ENCODE results near the gene FLNC.

FLNC gene

DNA sequence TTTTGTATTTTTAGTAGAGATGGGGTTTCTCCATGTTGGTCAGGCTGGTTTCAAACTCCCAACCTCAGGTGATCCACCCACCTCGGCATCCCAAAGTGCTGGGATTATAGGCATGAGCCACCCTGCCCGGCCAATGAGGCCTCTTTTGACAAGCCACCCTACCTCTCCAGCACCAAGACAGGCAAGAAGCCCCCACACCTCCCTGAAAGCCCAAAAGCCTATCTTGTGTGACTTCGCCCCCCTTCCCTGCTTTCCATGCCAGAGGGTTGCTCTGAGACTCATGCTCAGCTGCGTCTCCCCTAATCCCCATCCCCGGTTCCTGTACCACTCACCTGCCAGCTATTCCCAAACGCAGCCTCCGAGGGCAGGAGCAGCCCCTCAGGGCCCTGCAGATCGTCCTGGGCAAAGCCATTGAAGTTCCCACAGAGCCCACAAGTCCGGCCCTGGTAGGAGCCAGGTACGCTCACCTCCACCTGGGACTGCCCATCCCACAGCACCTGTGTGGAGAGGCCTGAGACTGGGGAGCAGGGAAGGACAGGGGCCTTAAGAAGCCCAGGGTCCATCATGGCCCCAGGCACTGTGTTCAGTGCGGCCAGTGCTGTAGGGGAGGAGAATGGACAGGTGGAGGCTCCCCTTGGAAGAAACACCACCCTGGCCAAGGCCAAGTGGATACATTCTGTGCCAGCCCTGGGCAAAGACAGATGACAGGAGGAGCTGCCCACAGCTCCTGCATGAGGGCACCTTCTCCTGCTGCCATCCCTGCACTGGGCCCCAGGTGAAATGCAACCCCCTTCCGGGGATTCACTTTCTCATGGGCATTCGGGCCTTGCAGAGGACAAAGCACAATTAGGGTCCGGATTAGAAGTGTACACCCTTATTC, 48.3 kb downstream of the FLNC start:
- DNase-seq (ENCODE audit: low read depth, low spot score): no peak

GRCh38 chr7:128879461-128879938, 49.3 kb downstream of the FLNC start:
- DNase-seq (ENCODE audit: low read depth, low spot score): no peak

DNA sequence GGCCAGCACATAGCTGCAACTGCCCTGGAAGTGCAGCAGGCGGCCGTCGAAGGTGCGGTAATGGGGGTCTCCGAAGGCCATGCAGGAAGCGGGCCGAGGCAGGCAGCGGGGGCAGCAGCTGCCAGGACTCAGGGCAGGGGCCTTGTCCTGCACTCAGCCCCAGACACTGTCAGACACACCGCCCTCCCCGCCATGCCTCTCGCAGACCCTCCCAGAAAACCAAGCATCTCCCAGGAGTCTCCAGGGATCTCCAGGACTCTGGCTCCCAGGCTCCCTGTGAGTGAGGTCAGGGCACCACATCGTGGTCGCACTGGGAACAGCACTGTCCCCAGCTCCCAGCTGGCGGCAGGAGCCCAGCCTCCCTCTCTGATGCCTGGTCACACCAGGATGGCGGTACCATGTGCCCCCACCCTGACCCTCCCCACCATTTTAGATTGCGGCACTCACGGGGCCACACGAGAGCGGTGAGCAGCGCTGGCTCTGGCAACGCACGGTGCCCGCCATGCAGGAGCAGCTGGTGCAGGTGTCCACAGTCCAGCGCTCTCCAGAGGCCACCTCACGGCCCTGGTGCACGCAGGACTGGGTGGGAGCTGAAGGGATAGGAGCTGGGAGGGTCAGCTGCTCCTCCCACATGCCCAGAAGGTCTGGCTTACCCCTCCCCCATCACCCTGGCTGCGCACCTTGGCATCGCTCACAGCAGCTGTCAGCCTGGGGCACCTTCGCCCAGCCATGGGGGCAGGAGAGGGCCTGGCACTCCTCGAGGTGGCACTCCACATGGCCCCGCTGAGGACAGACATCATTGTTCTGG, 49.9 kb downstream of the FLNC start:
- peak; percentile 86 for DNase-seq (ENCODE audit: low read depth, low spot score)

- no peak for DNase-seq (ENCODE audit: low read depth, low spot score)
Measured at GRCh38 chr7:128880791-128881457, 50.7 kb downstream of the FLNC start.

- DNase-seq (ENCODE audit: low read depth, low spot score): no peak
Measured at GRCh38 chr7:128881458-128882125, 51.4 kb downstream of the FLNC start.

DNA sequence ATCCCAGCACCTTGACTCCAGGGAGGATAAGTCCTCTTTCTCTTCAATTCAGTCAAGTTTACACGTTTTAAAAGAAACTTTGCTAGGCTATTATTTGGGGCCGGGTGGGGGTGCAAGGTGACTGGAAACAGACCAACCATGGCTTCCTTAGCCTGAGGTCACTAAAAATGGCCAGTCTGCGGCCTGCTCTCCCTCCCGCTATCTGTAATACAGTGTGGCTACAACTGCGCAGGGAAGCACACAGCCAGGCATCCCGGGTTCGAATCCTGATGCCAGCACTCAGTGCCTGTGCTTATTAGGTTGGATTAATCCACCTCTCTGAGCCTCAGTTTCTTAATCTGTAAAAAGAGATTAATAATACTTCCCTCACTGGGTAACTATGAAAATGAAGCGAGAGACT, 51.9 kb downstream of the FLNC start:
- no peak for DNase-seq (ENCODE audit: low read depth, low spot score)

DNA sequence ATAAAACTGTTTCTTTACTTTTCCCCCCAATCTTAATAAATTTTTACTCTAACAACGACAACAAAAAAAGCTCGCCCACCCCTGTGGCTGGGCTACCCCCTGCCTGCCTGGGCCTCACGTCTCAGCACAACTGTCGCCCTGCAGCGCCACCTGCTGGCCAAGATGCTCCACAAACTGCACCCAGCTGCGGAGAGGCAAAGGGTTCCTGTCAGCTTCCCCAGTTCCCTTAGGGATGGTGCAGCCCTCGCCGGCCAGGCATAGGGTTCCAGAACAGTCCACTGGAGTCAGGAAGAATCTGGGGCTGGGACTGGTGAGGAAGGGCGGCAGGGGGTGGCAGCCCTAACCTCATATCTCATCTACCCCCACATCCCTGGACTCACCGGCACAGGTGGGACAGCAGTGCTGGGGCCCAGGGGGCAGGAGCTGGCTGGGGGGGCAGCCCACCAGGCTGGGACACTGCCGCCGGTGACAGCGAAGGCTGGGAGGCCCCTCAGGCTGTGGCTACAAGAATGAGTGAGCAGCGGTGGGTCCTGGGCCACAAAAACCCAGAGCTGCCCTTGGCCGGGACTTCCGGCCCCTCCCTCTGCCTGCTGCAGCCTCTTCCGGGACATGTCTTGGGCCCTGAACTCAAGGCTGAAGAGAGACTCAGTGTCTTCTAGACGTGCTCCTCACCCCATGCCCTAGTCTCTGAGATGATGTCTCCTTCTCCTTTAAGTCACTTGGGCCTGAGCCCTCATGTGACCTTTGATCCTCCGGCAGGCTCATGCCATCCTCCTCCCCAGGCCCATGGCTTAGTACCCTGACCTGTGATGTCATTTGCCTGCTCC, 53.6 kb downstream of the FLNC start:
- DNase-seq (ENCODE audit: low read depth, low spot score): peak; percentile 90

DNA sequence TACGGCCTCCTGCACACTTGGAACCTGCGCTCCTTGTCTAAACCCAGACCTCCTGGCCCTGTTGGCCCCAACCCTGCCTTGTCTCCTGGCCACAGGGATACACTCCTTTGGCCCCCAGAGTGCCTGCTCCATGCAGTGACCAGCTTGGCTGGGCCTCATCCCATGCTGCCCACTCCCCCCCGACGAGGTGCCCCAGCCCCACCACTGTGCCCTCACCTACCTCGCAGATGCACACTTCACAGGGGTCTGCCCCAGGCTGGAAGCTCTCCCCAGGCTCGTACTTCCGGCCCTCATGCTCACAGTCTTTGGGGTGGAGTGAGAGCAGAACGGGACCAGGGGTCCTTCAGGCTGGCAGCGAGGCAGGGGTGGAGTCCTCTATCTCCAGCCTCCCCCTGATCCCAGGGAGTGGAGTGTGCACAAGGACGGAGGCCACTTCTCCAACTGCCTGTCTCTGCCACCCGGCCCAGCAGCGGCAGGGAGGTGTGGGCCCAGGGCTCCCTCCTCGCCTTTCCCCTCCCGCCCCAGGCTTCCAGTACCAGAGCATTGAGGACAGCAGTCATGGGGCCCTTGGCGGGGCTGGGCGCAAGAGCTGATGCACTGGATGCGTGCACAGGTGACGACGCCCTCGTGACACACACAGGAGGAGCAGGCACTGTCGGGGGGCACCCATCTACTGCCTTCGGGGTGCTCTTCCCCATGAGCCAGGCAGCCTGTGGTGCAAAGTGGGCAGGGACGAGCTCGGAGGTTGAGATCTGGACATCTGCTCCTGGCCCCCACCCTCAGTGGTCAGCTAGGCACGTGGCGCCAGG, 54.6 kb downstream of the FLNC start:
- DNase-seq (ENCODE audit: low read depth, low spot score): no peak

DNA sequence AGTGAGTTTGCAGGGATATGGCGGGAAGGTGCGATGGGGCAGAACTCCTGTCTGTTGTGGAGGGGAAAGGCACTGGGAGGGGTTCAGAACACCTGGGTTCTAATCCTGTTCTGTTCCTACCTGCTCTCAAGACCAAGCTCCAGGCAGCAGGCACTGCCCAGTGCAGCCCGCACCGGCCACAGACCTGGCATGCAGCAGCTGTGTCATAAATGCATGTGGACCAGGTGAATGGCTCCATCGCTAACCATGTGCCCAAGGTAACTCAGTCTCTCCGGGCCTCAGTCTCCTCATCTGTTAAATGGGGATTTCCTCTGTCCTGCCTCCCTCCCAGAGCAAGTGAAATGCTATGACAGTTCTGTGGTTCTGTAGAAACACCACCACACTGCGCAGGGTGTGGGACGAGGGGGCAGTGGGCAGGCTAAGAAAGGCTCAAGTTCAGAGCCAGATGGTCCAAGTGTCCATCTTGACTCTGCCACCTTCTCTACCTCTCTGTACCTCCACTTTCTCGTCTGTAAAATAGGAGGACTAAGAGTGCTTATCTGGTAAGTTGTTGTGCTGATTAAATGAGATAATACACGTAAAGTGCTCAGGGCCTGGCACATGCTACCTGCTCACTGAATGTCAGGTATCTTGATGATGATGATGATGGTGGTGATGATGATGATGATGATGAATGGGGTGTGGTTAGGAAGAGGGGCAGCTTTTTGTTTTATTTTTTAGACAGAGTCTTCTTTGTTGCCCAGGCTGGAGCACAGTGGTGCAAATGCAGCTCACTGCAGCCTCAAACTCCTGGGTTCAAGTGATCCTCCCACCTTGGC, 55.4 kb downstream of the FLNC start:
- DNase-seq (ENCODE audit: low read depth, low spot score): no peak

- no peak for DNase-seq (ENCODE audit: low read depth, low spot score)
Measured at GRCh38 chr7:128886391-128887168, 56.4 kb downstream of the FLNC start.

- DNase-seq (ENCODE audit: low read depth, low spot score): no peak
Measured at GRCh38 chr7:128887169-128888038, 57.2 kb downstream of the FLNC start.

- DNase-seq (ENCODE audit: low read depth, low spot score): no peak
Measured at GRCh38 chr7:128888039-128888755, 58.0 kb downstream of the FLNC start.

DNA sequence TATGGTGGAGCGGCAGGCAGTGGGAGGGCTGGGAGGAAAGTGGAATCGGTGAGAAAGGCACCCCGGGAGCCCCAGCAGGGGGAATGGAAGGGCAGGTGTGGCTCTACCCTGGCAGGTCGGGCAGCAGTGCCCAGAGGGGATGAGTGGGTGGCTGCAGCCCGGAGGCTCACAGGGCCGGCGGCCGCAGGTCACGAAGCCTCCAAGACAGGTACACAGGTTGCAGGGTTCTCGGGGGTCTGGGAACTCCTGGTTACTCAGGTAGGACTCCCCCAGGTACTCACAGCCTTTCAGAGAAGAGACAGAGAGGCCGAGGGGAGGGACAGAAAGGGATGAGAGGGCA, 58.5 kb downstream of the FLNC start:
- DNase-seq (ENCODE audit: low read depth, low spot score): no peak

DNA sequence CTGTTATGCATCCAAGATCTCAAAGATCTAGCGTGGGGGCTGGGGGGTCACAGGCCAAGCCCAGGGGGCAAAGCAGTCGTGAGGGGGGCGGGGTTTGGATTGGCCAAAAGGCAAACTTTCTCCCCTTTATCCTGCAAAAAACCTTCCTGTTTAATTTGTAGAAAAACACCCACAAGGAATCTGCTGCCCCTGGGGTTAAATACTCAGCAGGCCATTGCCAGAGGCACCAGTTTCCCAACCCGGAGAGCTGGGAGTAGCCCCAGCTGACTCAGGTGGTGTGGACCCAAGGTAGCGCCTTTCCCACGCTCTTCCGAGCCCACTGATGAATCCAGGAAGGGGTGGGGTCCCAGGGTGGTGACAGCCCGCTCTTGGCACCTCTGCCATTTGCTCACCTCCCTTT, 58.9 kb downstream of the FLNC start:
- peak; percentile 73 for DNase-seq (ENCODE audit: low read depth, low spot score)

DNA sequence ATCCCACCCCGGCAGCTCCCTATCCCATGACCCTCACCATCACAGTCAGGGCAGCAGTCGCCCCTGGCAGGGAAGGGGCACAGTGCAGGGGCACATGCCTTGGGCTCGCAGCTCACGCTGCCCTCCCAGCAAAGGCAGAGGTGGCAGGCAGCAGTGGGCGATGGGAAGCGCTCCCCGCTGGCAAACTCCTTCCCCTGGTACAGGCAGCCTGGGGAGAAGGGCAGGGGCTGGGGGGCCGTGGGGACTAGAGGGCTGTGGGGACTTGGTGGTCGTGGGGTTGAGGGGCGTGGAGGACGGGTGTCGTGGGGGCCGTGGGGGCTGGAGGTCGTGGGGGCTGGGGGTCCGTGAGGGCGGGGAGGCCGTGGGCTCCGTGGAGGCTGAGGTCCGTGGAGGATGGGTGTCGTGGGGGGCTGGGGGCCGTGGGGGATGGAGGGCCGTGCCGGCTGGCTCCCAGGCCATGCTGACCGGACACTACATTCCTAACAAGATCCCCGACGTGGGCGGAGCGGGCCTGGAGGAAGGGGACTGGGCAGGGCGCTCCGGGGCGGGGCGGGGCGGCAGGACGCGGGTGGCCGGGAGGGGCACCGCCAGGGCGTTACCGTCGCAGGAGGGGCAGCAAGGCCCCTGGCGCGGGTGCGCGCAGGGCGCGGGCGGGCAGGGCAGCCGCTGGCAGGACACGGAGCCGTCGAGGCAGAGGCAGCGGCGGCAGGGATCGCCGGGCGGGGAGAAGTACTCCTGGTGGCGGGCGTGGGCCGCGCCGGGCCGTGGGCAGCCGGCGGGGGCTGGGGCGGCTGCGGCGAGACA, 60.3 kb downstream of the FLNC start:
- no peak for DNase-seq (ENCODE audit: low read depth, low spot score)

All from ELF-1 (cell line).